Keratinocyte (primary cell): ENCODE measurements around the gene RACGAP1. TPM values are rescaled to one million over a fixed set of nuclear protein-coding genes. Genes with fewer than 3 reads are reported as not detected.

Experiments
- DNase-seq: peaks from one replicate; pipeline ENCODE4 v3.0.0-alpha.2; 2011; ENCODE audit warnings: low read depth, missing footprints, low spot score
- FAIRE-seq: peaks from 2 replicates; lab custom pipeline; 2011; peaks lifted over from hg19 to GRCh38; lab: Jason Lieb, UNC
- H2AFZ ChIP-seq: 2 replicates; pipeline ENCODE4 v1.6.0; 2012; ENCODE audit warnings: low read length, control low read depth, inconsistent platforms; ENCODE audit not compliant: control insufficient read depth
- H3K27ac ChIP-seq: 2 replicates; pipeline ENCODE4 v1.5.1; 2011; ENCODE audit warnings: low read length; ENCODE audit not compliant: control insufficient read depth, insufficient read depth
- H3K27me3 ChIP-seq: 3 replicates; pipeline ENCODE4 v1.6.0; 2011; ENCODE audit warnings: low read length; ENCODE audit not compliant: control insufficient read depth, insufficient read depth; ENCODE audit errors: extremely low read depth
- H3K36me3 ChIP-seq, 2 experiments: 2 replicates in 1 of 2; 3 replicates in 1 of 2; pipeline ENCODE4 v1.5.1; 2011; ENCODE audit warnings: low read length in 2 of 2, mild to moderate bottlenecking in 1 of 2; ENCODE audit not compliant: control insufficient read depth in 2 of 2, insufficient read depth in 2 of 2; ENCODE audit errors: extremely low read depth in 1 of 2
- H3K4me1 ChIP-seq: 3 replicates; pipeline ENCODE4 v1.5.1; 2011; ENCODE audit warnings: low read length; ENCODE audit not compliant: control insufficient read depth, insufficient read depth; ENCODE audit errors: extremely low read depth
- H3K4me2 ChIP-seq: 3 replicates; pipeline ENCODE4 v1.6.0; 2011; ENCODE audit warnings: low read depth, low read length; ENCODE audit not compliant: control insufficient read depth, insufficient read depth; ENCODE audit errors: extremely low read depth
- H3K4me3 ChIP-seq, 3 experiments: fragments of 200-600 bp in 1 of 3; sonication (generic) in 1 of 3; 2 replicates in 2 of 3; 3 replicates in 1 of 3; pipeline ENCODE4 v1.5.1; 2011 to 2016; ENCODE audit warnings: low read length in 3 of 3, mild to moderate bottlenecking in 3 of 3, control low read depth in 2 of 3, inconsistent platforms in 1 of 3, low read depth in 1 of 3, mixed read lengths in 1 of 3, mixed run types in 1 of 3, moderate library complexity in 1 of 3; ENCODE audit not compliant: control insufficient read depth in 2 of 3, insufficient read depth in 2 of 3; ENCODE audit errors: extremely low read depth in 1 of 3
- H3K79me2 ChIP-seq: 2 replicates; pipeline ENCODE4 v1.6.0; 2012; ENCODE audit warnings: low read length; ENCODE audit not compliant: control insufficient read depth, insufficient read depth
- H3K9ac ChIP-seq: 3 replicates; pipeline ENCODE4 v1.6.0; 2011; ENCODE audit warnings: low read length; ENCODE audit not compliant: control insufficient read depth, insufficient read depth; ENCODE audit errors: extremely low read depth
- H3K9me1 ChIP-seq: 3 replicates; pipeline ENCODE4 v1.6.0; 2011; ENCODE audit warnings: low read length; ENCODE audit not compliant: control insufficient read depth, insufficient read depth; ENCODE audit errors: extremely low read depth
- H3K9me3 ChIP-seq: 2 replicates; pipeline ENCODE4 v1.5.1; 2012; ENCODE audit warnings: low read depth, low read length; ENCODE audit not compliant: control insufficient read depth
- H4K20me1 ChIP-seq: 3 replicates; pipeline ENCODE4 v1.6.0; 2011; ENCODE audit warnings: low read length; ENCODE audit not compliant: control insufficient read depth, insufficient read depth; ENCODE audit errors: extremely low read depth
- CTCF ChIP-seq, 3 experiments: IDR thresholded peaks in 1 of 3; conservative IDR thresholded peaks in 1 of 3; optimal IDR thresholded peaks in 1 of 3; 2 replicates in 2 of 3; 3 replicates in 1 of 3; pipeline versions ENCODE3 to v1.5.1; 2011; ENCODE audit warnings: low read length in 3 of 3, mild to moderate bottlenecking in 3 of 3, moderate library complexity in 2 of 3, control low read depth in 1 of 3, inconsistent platforms in 1 of 3; ENCODE audit not compliant: insufficient read depth in 2 of 3; ENCODE audit errors: extremely low read depth in 1 of 3
- EZH2 ChIP-seq: IDR thresholded peaks from one replicate; pipeline ENCODE4 v1.6.1; 2012; ENCODE audit warnings: inconsistent platforms, mild to moderate bottlenecking, low read length, moderate library complexity
- dilution Hi-C: fragments of 300-500 bp; cut with MboI; formaldehyde crosslinking; loops from one replicate; pipeline ENCODE4 v1.7.0; 2020; ENCODE audit warnings: low sequenced_read_pairs; ENCODE audit not compliant: extremely low pct_ligation_motif_present
- polyA plus RNA-seq, 5 experiments: library from polyadenylated mRNA; depleted of rRNA in 3 of 5; stranded (reverse) in 3 of 5; stranded (forward) in 1 of 5; unstranded in 1 of 5; fragments of >200 nt; gene quantifications; 1 replicate in 1 of 5; 2 replicates in 3 of 5; 3 replicates in 1 of 5; pipeline versions ENCODE4 v1.2.1 to v1.2.3, GENCODE V29; 2011 to 2012; ENCODE audit warnings: missing spikeins in 2 of 5, low read depth in 1 of 5, low replicate concordance in 1 of 5

The RACGAP1 gene
- polyA plus RNA-seq, 1 donor (not counting 4 experiments of a cell fraction or from before 2014, with no cell fraction given): 57.1 TPM

- Histone ChIP-seq H3K9me3 (no peaks in the 10 kb centered on the region), H4K20me1 (no peaks in the 10 kb centered on the region), H3K4me2 (peak within 1 kb of the TSS; percentile 78), H3K4me3 (peak within 1 kb of the TSS; percentile 56 to 69 (median 65)), H2AFZ (peak within 1 kb of the TSS; percentile 88), H3K9me1 (no peaks in the 10 kb centered on the region), H3K4me1 (peaks cover 5% of the 10 kb centered on the region), H3K79me2 (no peaks in the 10 kb centered on the region), H3K36me3 (no peaks in the 10 kb centered on the region), H3K27ac (no peak within 1 kb of the TSS), H3K27me3 (peaks cover 8% of the 10 kb centered on the region), H3K9ac (peak within 1 kb of the TSS; percentile 43)
- FAIRE-seq (peak; percentile 34), DNase-seq (peak; percentile 73)
- dilution Hi-C loops: loop anchor here (25.0 kb wide), 1 partner anchor 195 kb away; no protein-coding TSS in a partner anchor
- peak; percentile 41 for TF ChIP-seq EZH2
- peak in 1 of 3 experiments; percentile 17 for TF ChIP-seq CTCF (optimal IDR thresholded peaks at IDR 0.05 in 1 of 3, IDR thresholded peaks at IDR 0.05 in 1 of 3, conservative IDR thresholded peaks at IDR 0.05 in 1 of 3; ENCODE audit: extremely low read depth in 1 of 3, insufficient read depth in 2 of 3, low read length in 3 of 3)
Observed at GRCh38 chr12:50057000-50057841, 31.9 kb upstream of the RACGAP1 start, which contains the start of gene ASIC1. Gene ASIC1, plus strand, starts transcription at chr12:50057596. Its CDS starts 1,171 bp downstream, at chr12:50058767.

- Histone ChIP-seq H3K9me1 (no peaks in the 10 kb centered on the region), H3K79me2 (no peaks in the 10 kb centered on the region), H3K27me3 (peaks cover 10% of the 10 kb centered on the region), H3K27ac (no peak overlapping the region), H3K9ac (no peak overlapping the region), H3K4me2 (peak overlapping the region; percentile 78), H3K36me3 (no peaks in the 10 kb centered on the region), H3K4me3 (peak overlapping the region in 1 of 3 experiments; percentile 65), H3K4me1 (peaks cover 5% of the 10 kb centered on the region), H4K20me1 (no peaks in the 10 kb centered on the region), H2AFZ (no peak overlapping the region), H3K9me3 (no peaks in the 10 kb centered on the region)
- dilution Hi-C loops: loop anchor here (25.0 kb wide), 1 partner anchor 194 kb away; no protein-coding TSS in a partner anchor
- FAIRE-seq: no peak
- DNase-seq: no peak
- TF ChIP-seq EZH2 (peak; percentile 42), CTCF (optimal IDR thresholded peaks at IDR 0.05 in 1 of 3, IDR thresholded peaks at IDR 0.05 in 1 of 3, conservative IDR thresholded peaks at IDR 0.05 in 1 of 3; ENCODE audit: extremely low read depth in 1 of 3, insufficient read depth in 2 of 3, low read length in 3 of 3) (no peak)
Observed at GRCh38 chr12:50056639-50056976, 31.3 kb upstream of the RACGAP1 start.
